HG02798 (cell line): ENCODE measurements around the gene GPRIN3.

ENCODE experiments used
- ATAC-seq: cut with Tn5 transposase; IDR thresholded peaks from one replicate; pipeline ENCODE4 v1.9.1; 2021; ENCODE audit warnings: mild to moderate bottlenecking; ENCODE audit not compliant: unreplicated experiment, poor library complexity

The GPRIN3 gene

GRCh38 chr4:89307446-89308160 lies at the start of gene GPRIN3:
Gene GPRIN3 (minus strand): TSS chr4:89307800. CDS start chr4:89250110, 57,690 bp downstream.
- peak; percentile 81 for ATAC-seq

GRCh38 chr4:89357340-89357739 lies 49.7 kb upstream of the GPRIN3 start:
- no peak for ATAC-seq

GRCh38 chr4:89356086-89356485 lies 48.5 kb upstream of the GPRIN3 start:
- ATAC-seq = no peak

GRCh38 chr4:89353514-89353913 lies 45.9 kb upstream of the GPRIN3 start:
- ATAC-seq = no peak

GRCh38 chr4:89352541-89352940 lies 44.9 kb upstream of the GPRIN3 start:
- ATAC-seq = no peak

GRCh38 chr4:89351201-89351600 lies 43.6 kb upstream of the GPRIN3 start:
- ATAC-seq = no peak

- ATAC-seq = no peak
Observed at GRCh38 chr4:89347363-89348025, 39.9 kb upstream of the GPRIN3 start.

GRCh38 chr4:89344571-89344970 lies 37.0 kb upstream of the GPRIN3 start:
- ATAC-seq = no peak

GRCh38 chr4:89338206-89338605 lies 30.6 kb upstream of the GPRIN3 start:
- no peak for ATAC-seq

GRCh38 chr4:89337681-89338080 lies 30.1 kb upstream of the GPRIN3 start:
- no peak for ATAC-seq

GRCh38 chr4:89336818-89337420 lies 29.3 kb upstream of the GPRIN3 start:
- no peak for ATAC-seq

GRCh38 chr4:89334830-89335229 lies 27.2 kb upstream of the GPRIN3 start:
- no peak for ATAC-seq

- no peak for ATAC-seq
Observed at GRCh38 chr4:89334311-89334710, 26.7 kb upstream of the GPRIN3 start.

GRCh38 chr4:89331686-89332544 lies 24.3 kb upstream of the GPRIN3 start:
- ATAC-seq = no peak

- ATAC-seq = no peak
Observed at GRCh38 chr4:89331197-89331596, 23.6 kb upstream of the GPRIN3 start.

GRCh38 chr4:89329280-89329679 lies 21.7 kb upstream of the GPRIN3 start:
- no peak for ATAC-seq

- ATAC-seq = peak; percentile 73
Observed at GRCh38 chr4:89324671-89325070, 17.1 kb upstream of the GPRIN3 start.

- no peak for ATAC-seq
Observed at GRCh38 chr4:89322671-89323070, 15.1 kb upstream of the GPRIN3 start.

GRCh38 chr4:89319756-89320155 lies 12.2 kb upstream of the GPRIN3 start:
- ATAC-seq = no peak

GRCh38 chr4:89316931-89317366 lies 9.3 kb upstream of the GPRIN3 start:
- peak; percentile 37 for ATAC-seq

GRCh38 chr4:89316211-89316610 lies 8.6 kb upstream of the GPRIN3 start:
- no peak for ATAC-seq
